Measurements from ENCODE around the gene ACP7. TPM values are rescaled to one million over a fixed set of nuclear protein-coding genes. Genes with fewer than 3 reads are reported as not detected.

ACP7 gene, protein sequence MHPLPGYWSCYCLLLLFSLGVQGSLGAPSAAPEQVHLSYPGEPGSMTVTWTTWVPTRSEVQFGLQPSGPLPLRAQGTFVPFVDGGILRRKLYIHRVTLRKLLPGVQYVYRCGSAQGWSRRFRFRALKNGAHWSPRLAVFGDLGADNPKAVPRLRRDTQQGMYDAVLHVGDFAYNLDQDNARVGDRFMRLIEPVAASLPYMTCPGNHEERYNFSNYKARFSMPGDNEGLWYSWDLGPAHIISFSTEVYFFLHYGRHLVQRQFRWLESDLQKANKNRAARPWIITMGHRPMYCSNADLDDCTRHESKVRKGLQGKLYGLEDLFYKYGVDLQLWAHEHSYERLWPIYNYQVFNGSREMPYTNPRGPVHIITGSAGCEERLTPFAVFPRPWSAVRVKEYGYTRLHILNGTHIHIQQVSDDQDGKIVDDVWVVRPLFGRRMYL
- total RNA-seq (2011; cell fraction: chromatin; rRNA removed; ENCODE audit: low replicate concordance), result not detected in 2 replicates
- not detected in 2 replicates for total RNA-seq (2011; cell fraction: nucleolus; rRNA removed)
- total RNA-seq (2011; cell fraction: nucleoplasm; rRNA removed), result not detected in 2 replicates
- not detected in 2 replicates for total RNA-seq (2014; rRNA removed)
- not detected in 2 replicates for total RNA-seq (2014; rRNA removed; fragmentation: Illumina TruSeq; extraction: Trizol)
- total RNA-seq (2015; rRNA removed; fragmentation: Illumina TruSeq; extraction: Trizol), result not detected in 2 replicates
- not detected in 2 replicates for total RNA-seq (2021)
- not detected in 2 replicates for polyA plus RNA-seq (2011; rRNA removed)
- not detected in 2 replicates for polyA plus RNA-seq (2011; cell fraction: cytosol; rRNA removed)
- polyA plus RNA-seq (2011; cell fraction: nucleus; rRNA removed), result not detected in 2 replicates
- polyA plus RNA-seq (2012), result not detected in 2 replicates
- polyA plus RNA-seq (2014; fragmentation: Illumina TruSeq; extraction: Trizol), result not detected in 2 replicates
- polyA plus RNA-seq (2014; fragmentation: Nextera tagmentation; extraction: Ambion mirVana), result not detected
- polyA plus RNA-seq (2014; rRNA removed), result not detected in 2 replicates
- not detected in 2 replicates for polyA minus RNA-seq (2011; rRNA and poly(A)+ RNA removed)
- not detected in 2 replicates for polyA minus RNA-seq (2011; cell fraction: cytosol; rRNA and poly(A)+ RNA removed)
- not detected in 2 replicates for polyA minus RNA-seq (2011; cell fraction: nucleus; rRNA and poly(A)+ RNA removed)
- percentile 9 among the genes with signal in this experiment for Bru-seq, nascent RNA
- not detected for BruChase-seq, experiment 1, labeled RNA remaining after a 2-hour chase
- percentile 9 among the genes with signal in this experiment for BruChase-seq, experiment 2, labeled RNA remaining after a 6-hour chase
- long read RNA-seq, experiment 1, result 0 reads
- long read RNA-seq, experiment 2, result 0 reads
- long read RNA-seq, experiment 3, result 0 reads

DNA sequence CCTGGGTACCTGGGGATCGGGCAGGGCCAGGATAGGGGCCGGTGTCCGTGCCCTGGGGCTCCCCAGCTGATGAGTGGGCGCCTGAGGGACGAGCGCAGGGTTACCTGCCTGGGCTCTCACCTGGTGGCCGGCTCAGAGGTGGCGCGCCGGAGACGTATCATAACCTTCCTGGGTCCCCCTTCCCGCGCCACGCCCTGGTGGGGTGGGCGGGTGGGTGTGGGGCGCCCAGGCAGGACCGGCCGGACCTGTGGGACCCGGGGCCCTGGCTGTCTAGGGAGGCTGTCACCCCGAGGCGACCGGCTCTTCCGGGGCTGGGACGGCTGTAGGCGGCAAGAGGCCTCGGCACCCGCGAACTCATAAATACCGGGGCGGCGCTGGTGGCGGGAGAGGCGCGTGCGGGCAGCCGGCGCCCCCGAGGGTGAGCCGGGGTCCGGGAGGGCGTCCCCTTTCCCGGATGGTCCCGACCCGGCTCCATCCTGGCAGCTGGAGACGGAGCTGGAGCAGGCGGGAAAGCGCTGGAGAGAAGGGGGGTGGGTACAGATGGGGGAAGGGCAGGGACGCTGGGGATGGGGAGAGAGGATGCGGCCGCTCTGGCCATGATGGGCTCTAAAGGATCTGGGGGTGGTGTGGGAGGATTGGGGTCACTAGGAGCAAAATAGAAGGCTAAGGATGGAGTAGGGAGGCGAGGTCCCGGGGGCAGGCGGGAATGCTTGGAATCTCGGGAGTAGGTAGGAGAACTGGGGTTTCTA, at the start of gene ACP7:
Gene ACP7, plus strand, starts transcription at position 386 of the 749 bp plus-strand sequence. CDS start 902 bp downstream, outside the sequence.
- no peak for ATAC-seq
- TF ChIP-seq, protein P1, sequence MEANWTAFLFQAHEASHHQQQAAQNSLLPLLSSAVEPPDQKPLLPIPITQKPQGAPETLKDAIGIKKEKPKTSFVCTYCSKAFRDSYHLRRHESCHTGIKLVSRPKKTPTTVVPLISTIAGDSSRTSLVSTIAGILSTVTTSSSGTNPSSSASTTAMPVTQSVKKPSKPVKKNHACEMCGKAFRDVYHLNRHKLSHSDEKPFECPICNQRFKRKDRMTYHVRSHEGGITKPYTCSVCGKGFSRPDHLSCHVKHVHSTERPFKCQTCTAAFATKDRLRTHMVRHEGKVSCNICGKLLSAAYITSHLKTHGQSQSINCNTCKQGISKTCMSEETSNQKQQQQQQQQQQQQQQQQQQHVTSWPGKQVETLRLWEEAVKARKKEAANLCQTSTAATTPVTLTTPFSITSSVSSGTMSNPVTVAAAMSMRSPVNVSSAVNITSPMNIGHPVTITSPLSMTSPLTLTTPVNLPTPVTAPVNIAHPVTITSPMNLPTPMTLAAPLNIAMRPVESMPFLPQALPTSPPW (CRISPR knock-in tag; IDR thresholded peaks at IDR 0.05), result no peak
- TF ChIP-seq GTF2F1 (IDR thresholded peaks at IDR 0.05; ENCODE audit: low read depth, low read length), result no peak
- no peak for TF ChIP-seq CCNT2 (IDR thresholded peaks at IDR 0.05; ENCODE audit: borderline replicate concordance, extremely low read depth, insufficient read length, low read depth, low read length)
- TF ChIP-seq, protein P2, sequence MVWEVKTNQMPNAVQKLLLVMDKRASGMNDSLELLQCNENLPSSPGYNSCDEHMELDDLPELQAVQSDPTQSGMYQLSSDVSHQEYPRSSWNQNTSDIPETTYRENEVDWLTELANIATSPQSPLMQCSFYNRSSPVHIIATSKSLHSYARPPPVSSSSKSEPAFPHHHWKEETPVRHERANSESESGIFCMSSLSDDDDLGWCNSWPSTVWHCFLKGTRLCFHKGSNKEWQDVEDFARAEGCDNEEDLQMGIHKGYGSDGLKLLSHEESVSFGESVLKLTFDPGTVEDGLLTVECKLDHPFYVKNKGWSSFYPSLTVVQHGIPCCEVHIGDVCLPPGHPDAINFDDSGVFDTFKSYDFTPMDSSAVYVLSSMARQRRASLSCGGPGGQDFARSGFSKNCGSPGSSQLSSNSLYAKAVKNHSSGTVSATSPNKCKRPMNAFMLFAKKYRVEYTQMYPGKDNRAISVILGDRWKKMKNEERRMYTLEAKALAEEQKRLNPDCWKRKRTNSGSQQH (CRISPR knock-in tag; IDR thresholded peaks at IDR 0.05), result no peak
- no peak for TF ChIP-seq NCOA4 (IDR thresholded peaks at IDR 0.05; ENCODE audit: partially characterized antibody)
- no peak for TF ChIP-seq RBM15 (IDR thresholded peaks at IDR 0.05; ENCODE audit: insufficient read depth, low read length)
- TF ChIP-seq, protein P3, sequence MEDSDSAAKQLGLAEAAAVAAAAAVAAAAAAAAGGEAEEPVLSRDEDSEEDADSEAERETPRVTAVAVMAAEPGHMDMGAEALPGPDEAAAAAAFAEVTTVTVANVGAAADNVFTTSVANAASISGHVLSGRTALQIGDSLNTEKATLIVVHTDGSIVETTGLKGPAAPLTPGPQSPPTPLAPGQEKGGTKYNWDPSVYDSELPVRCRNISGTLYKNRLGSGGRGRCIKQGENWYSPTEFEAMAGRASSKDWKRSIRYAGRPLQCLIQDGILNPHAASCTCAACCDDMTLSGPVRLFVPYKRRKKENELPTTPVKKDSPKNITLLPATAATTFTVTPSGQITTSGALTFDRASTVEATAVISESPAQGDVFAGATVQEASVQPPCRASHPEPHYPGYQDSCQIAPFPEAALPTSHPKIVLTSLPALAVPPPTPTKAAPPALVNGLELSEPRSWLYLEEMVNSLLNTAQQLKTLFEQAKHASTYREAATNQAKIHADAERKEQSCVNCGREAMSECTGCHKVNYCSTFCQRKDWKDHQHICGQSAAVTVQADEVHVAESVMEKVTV (CRISPR knock-in tag; IDR thresholded peaks at IDR 0.05), result no peak

More for the DNA sequence above, at the start of gene ACP7:
- DNase-seq (ENCODE audit: extremely low read depth in 1 of 4, low spot score in 3 of 4) (peak in 1 of 4 experiments; percentile 18), FAIRE-seq (no peak)
- H2AFZ ChIP-seq (ENCODE audit: low read depth, low read length), result no peak within 1 kb of the TSS
- no peak within 1 kb of the TSS for H3K9ac ChIP-seq (ENCODE audit: insufficient read depth in 1 of 2, low read depth in 2 of 2, low read length in 2 of 2)
- peaks cover 0 to 8% of the 10 kb centered on the region in 2 experiments; a peak in 2 of 5 replicates for H3K4me1 ChIP-seq (replicated peaks in 1 of 2; ENCODE audit: control insufficient read depth in 2 of 2, insufficient read depth in 2 of 2, low read length in 2 of 2)
- no peak within 1 kb of the TSS for H3K4me3 ChIP-seq
- CTCF ChIA-PET (ENCODE audit: low intra/inter-chr PET ratio), result no interaction called here
- POLR2A ChIA-PET, result interaction anchor here (0.6 to 1.3 kb wide), 2 partner anchors 24 to 269 kb away, joined by 3 read pairs; no protein-coding TSS in a partner anchor
- peaks cover 36 to 63% of the 10 kb centered on the region in 2 experiments for H3K27me3 ChIP-seq (ENCODE audit: control insufficient read depth in 2 of 2, insufficient read depth in 2 of 2, low read length in 2 of 2)
- intact Hi-C loops (cut with micrococcal nuclease) (no loop called here), in situ Hi-C loops (cut with MboI) (no loop called here)
- no peaks in the 10 kb centered on the region for H3K79me2 ChIP-seq (ENCODE audit: control insufficient read depth, insufficient read depth, low read length)
- no peaks in the 10 kb centered on the region for H3K36me3 ChIP-seq (ENCODE audit: control insufficient read depth, insufficient read depth, low read length)
- H4K20me1 ChIP-seq (replicated peaks; ENCODE audit: control insufficient read depth, insufficient read depth, low read length), result 0 out of 2 replicates have a peak, but pooled peaks cover 11% of the 10 kb centered on the region
- no TSS peak for BruUV-seq (replicated peaks)
- no peak within 1 kb of the TSS for H3K4me2 ChIP-seq (ENCODE audit: insufficient read depth, low read length)
- 8% methylated on average over 28 of the region's 54 CpGs for WGBS (ENCODE audit: insufficient coverage, low coverage, missing lambda C conversion rate)
- no peaks in the 10 kb centered on the region for H3K9me3 ChIP-seq (replicated peaks; ENCODE audit: control insufficient read depth, insufficient read depth, low read depth, low read length)
- H3K27ac ChIP-seq (ENCODE audit: extremely low read depth, low read depth, low read length), result no peak within 1 kb of the TSS
- no peaks in the 10 kb centered on the region for H3K9me1 ChIP-seq (ENCODE audit: control insufficient read depth, insufficient read depth, low read length)

All from K562 (cell line).